OCI-LY7 (cell line): ENCODE data around the gene CD247.

ENCODE experiments used
- EZH2phosphoT487 ChIP-seq: fragments of 200-600 bp; sonication (generic); IDR thresholded peaks from 2 replicates; pipeline ENCODE4 v1.6.1; 2018; ENCODE audit warnings: low read depth, borderline replicate concordance, mild to moderate bottlenecking, mixed run types, antibody characterized with exemption, low read length, moderate library complexity, mixed read lengths
- TF ChIP-seq, protein P1 (sequence below): fragments of 200-600 bp; sonication (generic); conservative IDR thresholded peaks from 2 replicates; pipeline ENCODE4 v1.5.1; 2014; ENCODE audit warnings: mild to moderate bottlenecking, antibody characterized with exemption, low read length, moderate library complexity, mixed read lengths

DNA sequence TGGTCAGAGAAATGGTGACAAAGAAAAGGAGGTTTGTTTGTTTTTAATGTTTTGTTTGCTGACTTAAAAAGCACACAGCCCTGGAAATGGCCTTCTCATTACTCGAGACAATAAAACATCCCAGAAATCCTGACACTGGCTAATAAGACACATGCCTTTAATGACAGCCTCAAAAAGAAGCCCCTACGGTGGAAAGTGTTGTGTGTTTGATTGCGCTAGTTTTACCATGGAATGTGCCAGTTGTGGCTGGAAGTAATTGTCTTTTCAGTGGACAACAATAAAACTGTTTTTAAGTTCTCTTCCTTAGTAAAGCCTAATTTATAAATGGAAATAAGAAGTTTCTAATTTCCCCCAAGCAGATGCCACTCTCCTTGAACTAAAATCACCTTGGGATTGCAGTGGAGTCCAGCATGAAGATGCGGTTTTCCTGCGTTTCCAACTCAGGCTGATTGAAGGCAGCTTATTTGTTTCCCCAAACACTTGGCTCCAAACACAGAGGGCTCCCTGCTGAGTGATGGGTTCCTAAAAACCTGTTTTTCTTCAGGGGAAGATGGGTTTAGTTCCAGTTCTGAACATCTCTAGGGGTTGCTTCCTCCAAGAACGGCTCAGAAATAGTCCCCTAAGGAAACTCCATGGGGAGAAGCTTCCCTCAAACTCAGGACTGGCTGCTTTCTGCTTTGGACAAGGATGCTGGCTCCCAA, 54.3 kb downstream of the CD247 start:
- TF ChIP-seq, protein P1, sequence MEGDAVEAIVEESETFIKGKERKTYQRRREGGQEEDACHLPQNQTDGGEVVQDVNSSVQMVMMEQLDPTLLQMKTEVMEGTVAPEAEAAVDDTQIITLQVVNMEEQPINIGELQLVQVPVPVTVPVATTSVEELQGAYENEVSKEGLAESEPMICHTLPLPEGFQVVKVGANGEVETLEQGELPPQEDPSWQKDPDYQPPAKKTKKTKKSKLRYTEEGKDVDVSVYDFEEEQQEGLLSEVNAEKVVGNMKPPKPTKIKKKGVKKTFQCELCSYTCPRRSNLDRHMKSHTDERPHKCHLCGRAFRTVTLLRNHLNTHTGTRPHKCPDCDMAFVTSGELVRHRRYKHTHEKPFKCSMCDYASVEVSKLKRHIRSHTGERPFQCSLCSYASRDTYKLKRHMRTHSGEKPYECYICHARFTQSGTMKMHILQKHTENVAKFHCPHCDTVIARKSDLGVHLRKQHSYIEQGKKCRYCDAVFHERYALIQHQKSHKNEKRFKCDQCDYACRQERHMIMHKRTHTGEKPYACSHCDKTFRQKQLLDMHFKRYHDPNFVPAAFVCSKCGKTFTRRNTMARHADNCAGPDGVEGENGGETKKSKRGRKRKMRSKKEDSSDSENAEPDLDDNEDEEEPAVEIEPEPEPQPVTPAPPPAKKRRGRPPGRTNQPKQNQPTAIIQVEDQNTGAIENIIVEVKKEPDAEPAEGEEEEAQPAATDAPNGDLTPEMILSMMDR, result no peak
- TF ChIP-seq EZH2phosphoT487, result no peak
